SK-N-SH (cell line): ENCODE measurements around the gene DNM2. TPM values are rescaled to one million over a fixed set of nuclear protein-coding genes. Genes with fewer than 3 reads are reported as not detected.
A peak's percentile ranks its signal among the peaks of the same experiment; 100 is the strongest.

Source experiments
- EZH2phosphoT487 ChIP-seq: fragments of 200-600 bp; sonication (generic); IDR thresholded peaks from 2 replicates; pipeline ENCODE4 v1.6.1; 2017; ENCODE audit warnings: low read depth, mixed run types, mild to moderate bottlenecking, antibody characterized with exemption, moderate library complexity, borderline replicate concordance
- FOSL2 ChIP-seq: IDR thresholded peaks from 2 replicates; pipeline ENCODE4 v1.4.0; 2012; ENCODE audit warnings: low read depth, mild to moderate bottlenecking, moderate library complexity, borderline replicate concordance
- FOXM1 ChIP-seq: IDR thresholded peaks from 2 replicates; pipeline ENCODE4 v1.4.0; 2012; ENCODE audit warnings: low read depth, mild to moderate bottlenecking
- MEF2A ChIP-seq: IDR thresholded peaks from 2 replicates; pipeline ENCODE4 v1.4.0; 2012; ENCODE audit warnings: low read depth, borderline replicate concordance
- NRF1 ChIP-seq: IDR thresholded peaks from 2 replicates; pipeline ENCODE4 v1.6.1; 2012; ENCODE audit warnings: low read depth, mild to moderate bottlenecking, low read length
- POLR2AphosphoS5 ChIP-seq: IDR thresholded peaks from 2 replicates; pipeline ENCODE4 v1.6.1; 2012; ENCODE audit warnings: low read depth, low read length
- RXRA ChIP-seq: IDR thresholded peaks from 2 replicates; pipeline ENCODE4 v1.4.0; 2012; ENCODE audit warnings: low read depth, mild to moderate bottlenecking, borderline replicate concordance
- TAF1 ChIP-seq: IDR thresholded peaks from 2 replicates; pipeline ENCODE4 v1.6.1; 2012; ENCODE audit warnings: low read depth, mild to moderate bottlenecking, low read length, moderate library complexity, borderline replicate concordance
- TCF12 ChIP-seq: IDR thresholded peaks from 2 replicates; pipeline ENCODE4 v1.4.0; 2012
- USF1 ChIP-seq: IDR thresholded peaks from 2 replicates; pipeline ENCODE4 v1.4.0; 2012; ENCODE audit warnings: low read depth, borderline replicate concordance
- polyA plus RNA-seq, 3 experiments: library from polyadenylated mRNA; depleted of rRNA; stranded (reverse); fragments of >200 nt; gene quantifications; 2 replicates each; pipeline ENCODE4 v1.2.3, GENCODE V29; 2012
- TF ChIP-seq, protein P1 (sequence below): IDR thresholded peaks from 2 replicates; pipeline ENCODE4 v1.6.1; 2012; ENCODE audit warnings: mild to moderate bottlenecking, low read depth, low read length, moderate library complexity
- TF ChIP-seq, protein P2 (sequence below): fragments of 150-350 bp; IDR thresholded peaks from 2 replicates; pipeline ENCODE4 v1.6.1; 2016; ENCODE audit warnings: mild to moderate bottlenecking, low read depth, low read length
- TF ChIP-seq, protein P3 (sequence below): IDR thresholded peaks from 2 replicates; pipeline ENCODE4 v1.4.0; 2012; ENCODE audit warnings: low read depth
- TF ChIP-seq, protein P4 (sequence below): fragments of 150-350 bp; IDR thresholded peaks from 2 replicates; pipeline ENCODE4 v1.6.1; 2017; ENCODE audit warnings: antibody characterized with exemption, low read length, low read depth, borderline replicate concordance
- TF ChIP-seq, protein P5 (sequence below): fragments of 200-600 bp; sonication (generic); IDR thresholded peaks from 2 replicates; pipeline ENCODE4 v1.6.1; 2017; ENCODE audit warnings: antibody characterized with exemption, mild to moderate bottlenecking, moderate library complexity

The DNM2 gene
- polyA plus RNA-seq, 1 of the 3 experiments (the other 2 are of a cell fraction) = 52.5 TPM

- TF ChIP-seq USF1 (no peak; the same call in 1 of the 2 replicates), TCF12 (peak; percentile 96), RXRA (peak; percentile 75; the same call in 1 of the 2 replicates), POLR2AphosphoS5 (peak; percentile 76; the same call in 1 of the 2 replicates), EZH2phosphoT487 (no peak), FOSL2 (peak; percentile 84; the same call in 1 of the 2 replicates), NRF1 (peak; percentile 65), FOXM1 (no peak), MEF2A (no peak), TAF1 (peak; percentile 57; the same call in 1 of the 2 replicates)
- TF ChIP-seq, protein P1, sequence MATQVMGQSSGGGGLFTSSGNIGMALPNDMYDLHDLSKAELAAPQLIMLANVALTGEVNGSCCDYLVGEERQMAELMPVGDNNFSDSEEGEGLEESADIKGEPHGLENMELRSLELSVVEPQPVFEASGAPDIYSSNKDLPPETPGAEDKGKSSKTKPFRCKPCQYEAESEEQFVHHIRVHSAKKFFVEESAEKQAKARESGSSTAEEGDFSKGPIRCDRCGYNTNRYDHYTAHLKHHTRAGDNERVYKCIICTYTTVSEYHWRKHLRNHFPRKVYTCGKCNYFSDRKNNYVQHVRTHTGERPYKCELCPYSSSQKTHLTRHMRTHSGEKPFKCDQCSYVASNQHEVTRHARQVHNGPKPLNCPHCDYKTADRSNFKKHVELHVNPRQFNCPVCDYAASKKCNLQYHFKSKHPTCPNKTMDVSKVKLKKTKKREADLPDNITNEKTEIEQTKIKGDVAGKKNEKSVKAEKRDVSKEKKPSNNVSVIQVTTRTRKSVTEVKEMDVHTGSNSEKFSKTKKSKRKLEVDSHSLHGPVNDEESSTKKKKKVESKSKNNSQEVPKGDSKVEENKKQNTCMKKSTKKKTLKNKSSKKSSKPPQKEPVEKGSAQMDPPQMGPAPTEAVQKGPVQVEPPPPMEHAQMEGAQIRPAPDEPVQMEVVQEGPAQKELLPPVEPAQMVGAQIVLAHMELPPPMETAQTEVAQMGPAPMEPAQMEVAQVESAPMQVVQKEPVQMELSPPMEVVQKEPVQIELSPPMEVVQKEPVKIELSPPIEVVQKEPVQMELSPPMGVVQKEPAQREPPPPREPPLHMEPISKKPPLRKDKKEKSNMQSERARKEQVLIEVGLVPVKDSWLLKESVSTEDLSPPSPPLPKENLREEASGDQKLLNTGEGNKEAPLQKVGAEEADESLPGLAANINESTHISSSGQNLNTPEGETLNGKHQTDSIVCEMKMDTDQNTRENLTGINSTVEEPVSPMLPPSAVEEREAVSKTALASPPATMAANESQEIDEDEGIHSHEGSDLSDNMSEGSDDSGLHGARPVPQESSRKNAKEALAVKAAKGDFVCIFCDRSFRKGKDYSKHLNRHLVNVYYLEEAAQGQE = no peak
- TF ChIP-seq, protein P2, sequence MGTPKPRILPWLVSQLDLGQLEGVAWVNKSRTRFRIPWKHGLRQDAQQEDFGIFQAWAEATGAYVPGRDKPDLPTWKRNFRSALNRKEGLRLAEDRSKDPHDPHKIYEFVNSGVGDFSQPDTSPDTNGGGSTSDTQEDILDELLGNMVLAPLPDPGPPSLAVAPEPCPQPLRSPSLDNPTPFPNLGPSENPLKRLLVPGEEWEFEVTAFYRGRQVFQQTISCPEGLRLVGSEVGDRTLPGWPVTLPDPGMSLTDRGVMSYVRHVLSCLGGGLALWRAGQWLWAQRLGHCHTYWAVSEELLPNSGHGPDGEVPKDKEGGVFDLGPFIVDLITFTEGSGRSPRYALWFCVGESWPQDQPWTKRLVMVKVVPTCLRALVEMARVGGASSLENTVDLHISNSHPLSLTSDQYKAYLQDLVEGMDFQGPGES = no peak
- TF ChIP-seq, protein P3, sequence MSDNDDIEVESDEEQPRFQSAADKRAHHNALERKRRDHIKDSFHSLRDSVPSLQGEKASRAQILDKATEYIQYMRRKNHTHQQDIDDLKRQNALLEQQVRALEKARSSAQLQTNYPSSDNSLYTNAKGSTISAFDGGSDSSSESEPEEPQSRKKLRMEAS = peak; percentile 90
- TF ChIP-seq, protein P4, sequence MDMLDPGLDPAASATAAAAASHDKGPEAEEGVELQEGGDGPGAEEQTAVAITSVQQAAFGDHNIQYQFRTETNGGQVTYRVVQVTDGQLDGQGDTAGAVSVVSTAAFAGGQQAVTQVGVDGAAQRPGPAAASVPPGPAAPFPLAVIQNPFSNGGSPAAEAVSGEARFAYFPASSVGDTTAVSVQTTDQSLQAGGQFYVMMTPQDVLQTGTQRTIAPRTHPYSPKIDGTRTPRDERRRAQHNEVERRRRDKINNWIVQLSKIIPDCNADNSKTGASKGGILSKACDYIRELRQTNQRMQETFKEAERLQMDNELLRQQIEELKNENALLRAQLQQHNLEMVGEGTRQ = no peak
- TF ChIP-seq, protein P5, sequence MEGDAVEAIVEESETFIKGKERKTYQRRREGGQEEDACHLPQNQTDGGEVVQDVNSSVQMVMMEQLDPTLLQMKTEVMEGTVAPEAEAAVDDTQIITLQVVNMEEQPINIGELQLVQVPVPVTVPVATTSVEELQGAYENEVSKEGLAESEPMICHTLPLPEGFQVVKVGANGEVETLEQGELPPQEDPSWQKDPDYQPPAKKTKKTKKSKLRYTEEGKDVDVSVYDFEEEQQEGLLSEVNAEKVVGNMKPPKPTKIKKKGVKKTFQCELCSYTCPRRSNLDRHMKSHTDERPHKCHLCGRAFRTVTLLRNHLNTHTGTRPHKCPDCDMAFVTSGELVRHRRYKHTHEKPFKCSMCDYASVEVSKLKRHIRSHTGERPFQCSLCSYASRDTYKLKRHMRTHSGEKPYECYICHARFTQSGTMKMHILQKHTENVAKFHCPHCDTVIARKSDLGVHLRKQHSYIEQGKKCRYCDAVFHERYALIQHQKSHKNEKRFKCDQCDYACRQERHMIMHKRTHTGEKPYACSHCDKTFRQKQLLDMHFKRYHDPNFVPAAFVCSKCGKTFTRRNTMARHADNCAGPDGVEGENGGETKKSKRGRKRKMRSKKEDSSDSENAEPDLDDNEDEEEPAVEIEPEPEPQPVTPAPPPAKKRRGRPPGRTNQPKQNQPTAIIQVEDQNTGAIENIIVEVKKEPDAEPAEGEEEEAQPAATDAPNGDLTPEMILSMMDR = no peak
These were observed 99.6 kb downstream of the DNM2 start (continued) for GRCh38 chr19:10817291-10818038.
